Activated gamma-delta T cell treated with anti-CD3 and anti-CD28 coated beads, Interleukin-2, amount 50 U/mL, for 16 hours (primary cell): ENCODE data around the gene TBPL1.
"Not testable (repeated sequence)": the region's sequence is repeated elsewhere in the genome, so short reads cannot be mapped to it uniquely, and the experiment has no call there.

Experiments used
- DNase-seq: peaks from one replicate; pipeline ENCODE4 v3.0.0-alpha.2; 2020; ENCODE audit warnings: low read depth

TBPL1 gene

GRCh38 chr6:133973109-133973971 lies 20.3 kb downstream of the TBPL1 start:
- DNase-seq, result no peak

- no peak for DNase-seq
Observed at GRCh38 chr6:133977983-133978895, 25.2 kb downstream of the TBPL1 start.

GRCh38 chr6:133978896-133979240 lies 25.8 kb downstream of the TBPL1 start:
- DNase-seq, result no peak

GRCh38 chr6:133979269-133979963 lies 26.4 kb downstream of the TBPL1 start:
- DNase-seq, result not testable (repeated sequence)

- no peak for DNase-seq
Observed at GRCh38 chr6:133980168-133980567, 27.1 kb downstream of the TBPL1 start.

- peak; percentile 33 for DNase-seq
Observed at GRCh38 chr6:133983099-133983939, 30.3 kb downstream of the TBPL1 start.

- no peak for DNase-seq
Observed at GRCh38 chr6:133985970-133986369, 32.9 kb downstream of the TBPL1 start.

- DNase-seq, result no peak
Observed at GRCh38 chr6:133986942-133987341, 33.9 kb downstream of the TBPL1 start.

GRCh38 chr6:133989525-133989924 lies 36.5 kb downstream of the TBPL1 start:
- no peak for DNase-seq

- no peak for DNase-seq
Observed at GRCh38 chr6:133990321-133990720, 37.3 kb downstream of the TBPL1 start.

GRCh38 chr6:133991096-133991593 lies 38.1 kb downstream of the TBPL1 start:
- no peak for DNase-seq

GRCh38 chr6:133992992-133993680 lies 40.1 kb downstream of the TBPL1 start:
- no peak for DNase-seq

- no peak for DNase-seq
Observed at GRCh38 chr6:133995296-133995695, 42.3 kb downstream of the TBPL1 start.

- no peak for DNase-seq
Observed at GRCh38 chr6:133995758-133996157, 42.7 kb downstream of the TBPL1 start.

GRCh38 chr6:133997267-133997666 lies 44.2 kb downstream of the TBPL1 start:
- DNase-seq, result no peak

- no peak for DNase-seq
Observed at GRCh38 chr6:133999305-133999704, 46.3 kb downstream of the TBPL1 start.

GRCh38 chr6:134000443-134000842 lies 47.4 kb downstream of the TBPL1 start:
- DNase-seq, result no peak

- DNase-seq, result no peak
Observed at GRCh38 chr6:134002821-134003220, 49.8 kb downstream of the TBPL1 start.

- DNase-seq, result no peak
Observed at GRCh38 chr6:134003542-134003951, 50.5 kb downstream of the TBPL1 start.

- DNase-seq, result no peak
Observed at GRCh38 chr6:134004714-134005113, 51.7 kb downstream of the TBPL1 start.

GRCh38 chr6:134005800-134006199 lies 52.8 kb downstream of the TBPL1 start:
- no peak for DNase-seq
